T-helper 2 cell (primary cell): ENCODE results near the gene KIF26A.
A peak's percentile ranks its signal among the peaks of the same experiment; 100 is the strongest.

Experiments used
- DNase-seq, 5 experiments: peaks; one replicate each; pipeline versions ENCODE4 v3.0.0 to v3.0.0-alpha.2; 2012 to 2022
- total RNA-seq, 2 donors: gene quantifications; one replicate each; lab custom pipeline; 2026; lab: John Stamatoyannopoulos, UW

KIF26A gene
- 2.2 to 2.7 reads per million in 2 donors for total RNA-seq

DNA sequence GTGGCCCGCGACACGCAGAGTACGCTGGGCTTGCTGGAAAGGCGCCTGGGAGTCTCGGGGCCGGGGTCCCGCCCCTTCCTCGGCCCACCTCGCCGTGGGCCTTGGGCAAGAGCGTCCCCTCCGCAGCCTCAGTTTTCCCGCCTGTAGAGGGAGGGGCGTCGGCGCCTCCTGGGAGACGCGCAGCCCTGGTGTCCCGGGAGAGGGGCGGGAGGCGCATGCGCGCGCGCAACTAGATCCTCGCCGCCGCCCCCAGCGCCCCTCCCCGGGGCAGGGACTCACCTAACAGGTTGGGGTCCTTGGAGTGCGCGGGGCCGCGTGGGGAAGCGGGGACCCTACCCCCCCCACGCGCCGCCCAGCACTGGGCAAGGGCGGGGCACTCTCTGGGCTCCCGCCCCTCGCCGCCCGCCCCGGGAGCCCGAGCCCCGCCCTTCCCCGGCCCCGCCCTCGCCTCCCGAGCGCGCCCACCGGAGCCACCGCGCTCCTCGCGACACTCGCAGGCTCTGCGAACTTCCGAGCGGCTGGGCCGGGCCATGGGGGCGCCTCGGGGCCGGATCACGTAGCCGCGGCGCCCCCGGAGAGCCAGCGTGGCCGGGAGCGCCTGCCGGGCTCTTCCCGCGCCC is at the start of gene KIF26A:
Gene KIF26A (plus strand): TSS at position 490 of the 620 bp plus-strand sequence. CDS start 136 bp downstream, outside the sequence.
- DNase-seq = no peak

DNA sequence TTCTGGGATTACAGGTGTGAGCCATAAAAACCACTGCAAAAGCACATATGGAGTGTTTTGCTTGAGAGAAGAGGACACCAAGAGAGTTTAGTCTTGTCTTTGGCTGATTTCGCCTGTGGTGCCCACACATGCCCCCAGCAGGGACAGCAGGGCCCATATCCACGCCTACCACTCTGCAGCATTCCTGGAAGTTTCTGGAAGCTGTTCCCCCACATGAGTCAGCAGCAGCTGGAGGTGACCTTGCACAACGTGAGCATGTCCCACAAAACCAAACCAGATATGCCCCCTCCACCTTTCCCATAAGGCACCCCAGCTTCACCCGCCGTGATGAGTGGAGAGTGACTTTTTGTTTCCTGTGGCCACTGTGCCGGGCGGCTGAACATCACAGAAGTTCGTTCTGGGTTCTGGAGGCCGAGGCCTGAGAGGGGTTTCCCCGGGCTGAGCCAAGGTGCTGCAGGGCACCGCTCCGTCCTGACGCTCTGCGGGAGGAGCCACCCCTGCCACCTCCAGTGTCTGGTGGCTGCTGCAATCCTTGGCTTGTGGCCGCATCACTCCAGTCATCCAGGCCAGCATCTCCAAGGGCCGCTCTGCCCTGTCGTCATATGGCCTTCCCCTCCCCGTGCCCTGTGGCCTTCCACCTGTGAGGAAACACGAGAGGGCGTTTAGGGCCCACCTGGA is 48.2 kb upstream of the KIF26A start:
- peak in 1 of 5 experiments; percentile 6 for DNase-seq

GRCh38 chr14:104091061-104091926 is 47.1 kb upstream of the KIF26A start:
- peak in 1 of 5 experiments; percentile 5 for DNase-seq

DNA sequence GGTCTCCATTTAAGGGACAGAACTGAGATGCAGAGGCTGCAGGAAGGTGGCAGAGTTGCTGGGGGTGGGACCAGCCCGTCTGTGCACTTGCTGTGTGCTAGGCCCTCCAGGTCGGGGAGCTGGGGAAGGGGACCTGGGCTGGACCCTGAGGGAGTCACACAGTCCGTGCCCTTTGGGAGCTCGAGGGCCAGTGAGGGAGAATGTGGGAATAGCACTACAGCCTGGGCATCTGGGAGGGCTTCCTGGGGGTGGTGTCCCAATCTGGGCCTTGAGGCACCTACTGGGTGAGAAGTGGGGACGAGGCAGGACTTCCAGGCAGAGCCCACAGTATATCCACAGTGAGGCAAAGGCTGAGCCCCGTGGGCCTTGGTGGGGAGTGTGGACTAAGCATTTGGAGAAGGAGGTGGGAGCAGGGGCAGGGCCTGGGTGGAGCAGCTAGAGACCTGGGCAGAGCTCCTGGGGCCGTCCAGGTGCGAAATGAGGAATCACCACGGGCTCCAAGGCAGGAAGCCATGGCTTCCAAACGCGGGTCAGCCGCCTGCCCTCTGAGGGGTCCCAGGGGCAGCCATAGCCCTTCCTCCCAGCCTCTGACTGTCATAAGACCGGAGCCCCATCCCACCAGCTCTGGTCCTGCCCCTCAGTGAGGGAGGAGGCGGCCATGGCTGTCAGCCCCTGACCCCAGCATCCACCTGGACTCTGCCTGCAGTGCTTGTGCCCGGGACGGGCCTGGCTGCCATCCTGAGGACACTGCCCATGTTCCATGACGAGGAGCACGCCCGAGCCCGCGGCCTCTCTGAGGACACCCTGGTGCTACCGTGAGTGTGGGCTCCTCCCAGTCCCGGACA is 46.2 kb upstream of the KIF26A start:
- DNase-seq = peak in 2 of 5 experiments; percentile 3 to 7

DNA sequence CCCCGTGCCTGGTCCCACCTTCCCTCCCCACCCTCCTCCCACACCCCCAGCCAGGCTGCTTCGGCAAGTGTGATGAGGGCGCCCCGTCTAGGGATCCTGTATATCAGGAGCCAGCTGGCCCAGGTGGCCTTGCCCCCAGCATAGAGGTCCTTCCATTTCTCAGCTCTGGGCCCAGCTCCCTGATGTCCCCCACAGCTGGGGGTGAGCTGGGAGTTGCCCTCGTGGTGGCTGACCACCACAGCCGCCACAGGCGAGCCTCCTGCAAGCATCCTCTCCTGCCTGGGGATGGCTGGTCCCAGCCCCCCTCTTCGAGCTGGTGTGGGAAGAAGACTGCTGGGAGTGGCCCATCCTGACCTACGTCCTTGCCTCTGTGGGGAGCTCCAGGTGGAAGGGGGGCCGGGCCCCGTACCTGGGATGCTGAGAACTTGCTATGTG is 45.4 kb upstream of the KIF26A start:
- peak in 1 of 5 experiments; percentile 2 for DNase-seq

DNA sequence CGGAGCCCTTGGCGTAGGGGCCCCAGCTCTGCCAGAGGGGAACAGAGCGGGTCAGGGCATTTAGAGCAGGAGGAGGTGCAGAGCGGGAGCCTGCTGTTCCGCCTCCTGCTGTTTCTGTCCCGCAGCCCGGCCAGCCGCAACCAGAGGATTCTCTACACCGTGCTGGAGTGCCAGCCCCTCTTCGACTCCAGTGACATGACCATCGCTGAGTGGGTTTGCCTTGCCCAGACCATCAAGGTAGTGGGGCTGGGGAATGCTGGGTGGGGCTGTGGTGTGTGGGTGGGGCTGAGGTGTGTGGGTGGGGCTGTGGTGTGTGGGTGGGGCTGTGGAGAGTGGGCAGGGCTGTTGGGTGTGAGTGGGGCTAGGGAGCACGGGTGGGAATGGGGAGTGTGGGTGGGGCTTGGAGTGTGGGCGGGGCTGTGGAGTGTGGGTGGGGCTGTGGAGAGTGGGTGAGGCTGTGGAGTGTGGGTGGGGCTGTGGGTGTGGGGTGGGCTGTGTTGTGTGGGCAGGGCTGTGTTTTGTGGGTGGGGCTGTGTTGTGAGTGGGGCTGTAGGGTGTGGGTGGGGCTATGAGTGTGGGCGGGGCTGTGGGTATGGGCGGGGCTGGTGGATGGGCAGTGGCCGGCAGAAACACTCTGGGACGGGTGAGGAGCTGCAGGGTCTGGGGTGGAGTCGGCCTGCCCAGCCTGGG is 44.9 kb upstream of the KIF26A start:
- DNase-seq = peak in 1 of 5 experiments; percentile 26

- peak in 1 of 5 experiments; percentile 3 for DNase-seq
Observed at GRCh38 chr14:104094056-104094708, 44.2 kb upstream of the KIF26A start.

DNA sequence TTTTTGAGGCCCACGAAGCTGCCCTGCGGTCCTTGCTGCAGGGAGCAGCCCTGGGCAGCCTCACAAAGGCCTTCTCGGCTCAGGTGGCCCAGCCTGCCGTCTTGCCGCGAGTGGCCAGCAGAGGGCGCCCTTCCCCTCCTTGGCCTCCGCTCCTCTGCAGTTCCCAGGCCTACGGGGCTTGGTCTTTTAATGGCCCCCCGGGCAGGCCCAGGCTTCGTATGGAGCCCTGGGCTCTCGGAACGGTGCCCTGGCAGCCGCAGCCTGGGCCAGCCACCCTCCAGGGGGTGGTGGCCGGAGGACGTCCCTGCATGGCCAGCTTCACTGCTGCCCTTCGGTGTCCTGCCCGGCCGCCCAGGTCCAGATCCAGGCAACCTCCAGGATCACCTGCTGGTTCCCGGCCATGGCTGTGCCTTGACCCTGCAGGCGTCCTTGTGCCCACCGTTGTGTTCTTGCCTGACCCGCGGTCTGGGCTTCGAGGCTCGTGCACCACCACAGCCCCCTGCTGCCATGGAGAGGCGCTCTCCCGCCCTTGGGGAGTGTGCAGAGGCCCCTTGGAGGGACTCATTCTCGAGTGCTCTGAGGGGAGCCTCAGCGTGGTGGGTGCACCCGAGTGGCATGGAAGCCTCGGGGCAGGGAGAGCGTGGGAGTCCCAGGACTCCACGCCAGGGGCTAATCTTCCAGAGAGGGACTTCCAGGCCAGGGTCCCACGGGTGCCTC is 43.5 kb upstream of the KIF26A start:
- DNase-seq = peak; percentile 34 to 72 (median 65)

DNA sequence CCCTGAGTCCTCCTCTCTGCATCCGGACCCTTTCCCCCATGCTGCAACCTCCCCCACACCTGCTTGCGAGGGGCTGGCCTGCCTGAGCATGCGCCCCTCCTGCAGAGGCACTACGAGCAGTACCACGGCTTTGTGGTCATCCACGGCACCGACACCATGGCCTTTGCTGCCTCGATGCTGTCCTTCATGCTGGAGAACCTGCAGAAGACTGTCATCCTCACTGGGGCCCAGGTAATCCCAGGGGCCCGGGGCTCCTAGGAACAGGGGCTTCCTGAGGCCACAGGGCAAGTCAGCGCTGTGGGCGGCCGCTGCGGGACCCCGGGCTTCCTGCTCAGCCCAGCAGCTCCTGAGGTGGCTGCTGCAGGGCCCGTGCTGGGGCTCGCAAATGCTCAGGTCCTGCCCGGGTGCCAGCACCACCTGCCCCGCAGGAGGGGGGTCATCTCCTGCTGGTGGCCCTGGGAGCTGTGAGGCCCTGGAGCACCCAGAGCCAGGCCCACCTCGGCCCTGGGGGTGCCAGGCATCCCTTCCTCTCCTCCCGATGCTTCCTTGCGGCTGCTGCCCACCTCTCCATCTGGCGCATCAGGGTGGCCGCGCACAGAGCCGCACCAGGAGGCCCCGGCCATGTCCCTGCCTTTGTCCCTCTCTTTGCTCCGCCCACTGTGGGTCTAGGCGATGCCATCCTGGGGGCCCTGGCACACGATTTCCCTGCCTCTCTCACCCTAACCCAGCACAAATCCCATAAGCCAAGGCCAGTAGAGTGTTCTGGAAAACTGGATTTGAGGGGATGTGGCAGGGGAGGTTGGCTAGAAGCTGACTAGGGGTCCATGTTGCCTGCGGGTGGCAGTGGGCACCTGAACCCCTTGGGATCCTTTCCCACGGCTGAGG is 42.7 kb upstream of the KIF26A start:
- no peak for DNase-seq

DNA sequence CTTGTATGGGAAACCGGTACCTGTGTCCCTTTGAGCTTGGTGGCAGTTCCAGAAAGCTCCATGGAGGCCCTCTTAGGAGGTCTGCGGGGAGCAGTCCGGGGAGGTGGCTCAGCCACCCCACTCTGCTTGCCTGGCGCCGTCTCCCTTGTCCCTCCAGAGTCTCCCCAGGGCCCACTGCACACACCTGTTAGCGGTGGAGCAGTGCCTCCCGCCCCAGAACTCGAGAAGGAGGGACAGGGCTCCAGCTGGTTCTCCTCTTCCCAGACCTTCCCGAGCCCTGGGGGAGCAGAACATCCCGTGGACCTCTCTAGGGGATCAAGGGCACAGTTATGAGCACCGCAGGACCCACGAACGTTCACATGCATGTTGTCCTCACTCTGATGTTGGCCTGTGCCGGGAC is 42.1 kb upstream of the KIF26A start:
- no peak for DNase-seq

- no peak for DNase-seq
Observed at GRCh38 chr14:104096751-104097700, 41.4 kb upstream of the KIF26A start.

GRCh38 chr14:104098272-104099095 is 39.9 kb upstream of the KIF26A start:
- DNase-seq = no peak

DNA sequence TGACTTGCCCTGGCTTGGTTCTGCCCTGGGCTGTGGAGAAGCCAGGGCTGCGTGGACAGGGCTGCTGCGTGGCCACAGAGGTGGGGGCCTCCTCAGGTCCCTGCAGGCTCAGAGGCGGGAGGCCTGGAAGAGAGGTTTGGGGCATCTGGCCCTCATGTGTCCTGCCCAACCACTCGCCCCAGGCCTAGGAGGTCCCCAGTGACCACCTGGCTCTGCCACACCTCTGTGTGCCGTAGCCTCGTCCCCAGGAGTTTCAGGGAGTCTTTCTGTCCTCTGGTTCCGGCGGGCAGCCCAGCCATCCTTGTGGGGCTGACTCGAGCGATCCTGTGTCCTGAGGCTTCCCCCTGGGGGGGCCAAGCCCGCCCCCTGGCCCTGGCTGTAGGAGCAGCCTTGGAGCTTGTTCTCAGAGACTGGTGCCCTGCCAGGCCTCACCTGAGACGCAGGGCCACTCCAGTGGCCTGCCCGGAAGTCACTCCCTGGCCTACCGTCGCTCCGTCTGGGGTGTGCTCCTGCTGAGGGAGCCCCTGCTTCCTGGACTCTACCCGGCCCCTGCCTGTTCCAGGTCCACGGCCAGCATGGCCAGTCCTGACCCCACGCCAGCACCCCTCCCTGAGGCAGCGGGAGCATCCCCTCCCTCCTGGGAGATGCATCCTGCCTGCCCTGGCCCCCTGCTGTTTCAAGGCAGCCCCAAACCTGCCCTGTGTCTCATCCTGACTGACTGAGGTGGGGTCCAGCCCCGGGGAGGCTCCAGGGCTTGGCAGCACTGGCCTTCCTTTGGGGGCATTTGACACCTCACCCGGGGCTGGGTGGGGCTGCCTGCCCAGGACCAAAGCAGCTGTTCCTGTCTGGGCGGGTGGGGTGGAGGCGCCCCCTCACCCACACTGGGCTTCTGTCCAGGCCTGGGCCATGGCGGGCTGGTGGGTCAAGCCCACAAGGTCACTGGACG is 39.0 kb upstream of the KIF26A start:
- DNase-seq = no peak

DNA sequence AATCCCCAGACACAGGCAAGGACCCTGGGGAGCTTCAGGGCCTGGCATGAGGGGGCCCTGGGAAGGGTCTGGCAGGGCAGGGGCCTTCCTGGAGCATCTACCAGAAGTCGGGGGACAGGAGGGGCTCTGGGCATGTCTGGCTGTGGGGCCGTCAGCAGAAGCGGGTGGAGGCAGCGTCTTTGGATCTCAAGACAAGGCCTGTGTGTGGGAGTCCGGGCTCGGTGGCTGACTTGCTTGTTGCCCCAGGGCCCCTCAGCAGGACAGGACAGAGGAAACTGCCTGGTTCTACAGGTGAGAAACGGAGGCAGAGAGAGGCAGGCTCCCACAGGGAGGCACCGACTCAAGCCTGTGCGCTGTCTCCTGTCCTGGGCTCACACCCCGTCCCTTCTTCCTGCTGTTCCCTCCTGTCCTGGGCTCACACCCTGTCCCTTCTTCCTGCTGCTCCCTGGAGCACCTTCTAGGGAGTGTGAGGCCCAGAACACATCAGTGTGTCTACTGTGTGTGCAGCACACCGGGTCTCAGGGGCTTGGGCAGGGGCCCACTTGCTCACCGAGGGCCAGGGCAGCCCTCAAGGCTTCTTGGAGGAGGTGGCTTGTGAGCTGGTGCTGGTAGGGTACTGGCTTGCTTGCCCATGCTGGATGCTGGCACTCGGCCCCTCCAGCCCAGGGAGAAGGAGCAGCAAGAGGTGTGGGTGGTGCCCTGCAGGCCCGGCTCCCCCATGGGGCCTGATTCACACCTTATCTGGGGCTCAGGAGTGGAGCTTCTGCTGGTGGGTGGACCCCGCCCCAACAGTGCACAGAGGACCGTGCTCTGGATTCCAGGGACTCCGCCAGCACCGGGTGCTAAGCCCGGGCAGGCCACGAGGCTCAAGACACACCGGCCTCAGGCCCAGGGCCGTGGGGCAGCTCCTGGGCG is 38.0 kb upstream of the KIF26A start:
- DNase-seq = peak in 1 of 5 experiments; percentile 2
